Tibial artery (tissue), 4 donors: ENCODE data around the gene TPRG1.
A peak's percentile ranks its signal among the peaks of the same experiment; 100 is the strongest.

ENCODE experiments used
- DNase-seq, 2 donors: peaks; one replicate each; pipeline ENCODE4 v3.0.0-alpha.2; 2019
- H3K27ac ChIP-seq, 2 donors: fragments of 200-600 bp; sonication (generic) in 1 of 2; 1 replicate in 1 of 2; 2 replicates in 1 of 2; pipeline ENCODE4 v1.5.1; 2018 to 2019; ENCODE audit warnings: mild to moderate bottlenecking in 1 of 2
- H3K27me3 ChIP-seq, 2 donors: fragments of 200-600 bp; sonication (generic) in 1 of 2; one replicate each; pipeline versions ENCODE4 v1.5.1 to v1.6.0; 2016 to 2019
- H3K36me3 ChIP-seq, 3 donors: fragments of 200-600 bp; sonication (generic) in 2 of 3; one replicate each; pipeline ENCODE4 v1.5.1; 2016 to 2019; ENCODE audit warnings: mild to moderate bottlenecking in 2 of 3
- H3K4me1 ChIP-seq, 4 donors: fragments of 200-600 bp; sonication (generic) in 2 of 4; 1 replicate in 3 of 4; 2 replicates in 1 of 4; pipeline ENCODE4 v1.5.1; 2016 to 2019
- H3K4me3 ChIP-seq, 2 donors: fragments of 200-600 bp; sonication (generic) in 1 of 2; 1 replicate in 1 of 2; 2 replicates in 1 of 2; pipeline ENCODE4 v1.5.1; 2018 to 2019; ENCODE audit warnings: mild to moderate bottlenecking in 2 of 2
- H3K9me3 ChIP-seq, 3 donors: fragments of 200-600 bp; sonication (generic) in 1 of 3; one replicate each; pipeline ENCODE4 v1.5.1; 2016 to 2019
- CTCF ChIP-seq, 2 experiments: fragments of 200-600 bp in 1 of 2; fragments of 450-650 bp in 1 of 2; IDR thresholded peaks; one replicate each; pipeline ENCODE4 v1.5.1; 2017 to 2019; ENCODE audit warnings: antibody characterized with exemption in 2 of 2, mild to moderate bottlenecking in 1 of 2, moderate library complexity in 1 of 2
- intact Hi-C: fragments of 100-400 bp; cut with DNase I; formaldehyde crosslinking; loops from one replicate; pipeline ENCODE4 v1.15.0; 2023; ENCODE audit warnings: low total_unique reads

Gene TPRG1

GRCh38 chr3:189272500-189273119 lies 100.8 kb downstream of the TPRG1 start:
- Histone ChIP-seq H3K36me3 (no peaks in the 10 kb centered on the region), H3K9me3 (no peaks in the 10 kb centered on the region), H3K27me3 (no peaks in the 10 kb centered on the region), H3K4me3 (no peak overlapping the region), H3K27ac (no peak overlapping the region), H3K4me1 (peaks cover 0 to 42% (median 12%) of the 10 kb centered on the region in 4 donors)
- intact Hi-C loops = no loop called here
- no peak for DNase-seq
- TF ChIP-seq CTCF (IDR thresholded peaks at IDR 0.05) = no peak

GRCh38 chr3:189273736-189274135 lies 102.0 kb downstream of the TPRG1 start:
- peaks cover 0 to 34% (median 12%) of the 10 kb centered on the region in 4 donors for H3K4me1 ChIP-seq
- no peak overlapping the region for H3K27ac ChIP-seq
- TF ChIP-seq CTCF (IDR thresholded peaks at IDR 0.05) = no peak
- H3K9me3 ChIP-seq = no peaks in the 10 kb centered on the region
- H3K36me3 ChIP-seq = no peaks in the 10 kb centered on the region
- H3K27me3 ChIP-seq = no peaks in the 10 kb centered on the region
- intact Hi-C loops = no loop called here
- H3K4me3 ChIP-seq = no peak overlapping the region
- no peak for DNase-seq

- no peaks in the 10 kb centered on the region for H3K36me3 ChIP-seq
- intact Hi-C loops = no loop called here
- no peak for DNase-seq
These were observed 103.4 kb downstream of the TPRG1 start for GRCh38 chr3:189275182-189275581.

GRCh38 chr3:189275852-189276251 lies 104.1 kb downstream of the TPRG1 start:
- no peak overlapping the region for H3K27ac ChIP-seq
- no peak overlapping the region for H3K4me3 ChIP-seq
- no peaks in the 10 kb centered on the region for H3K27me3 ChIP-seq
- no peaks in the 10 kb centered on the region for H3K36me3 ChIP-seq
- peaks cover 0 to 13% (median 3%) of the 10 kb centered on the region in 4 donors for H3K4me1 ChIP-seq
- no peak for TF ChIP-seq CTCF (IDR thresholded peaks at IDR 0.05)
- H3K9me3 ChIP-seq = no peaks in the 10 kb centered on the region
- intact Hi-C loops = no loop called here
- no peak for DNase-seq

More at GRCh38 chr3:189275182-189275581, 103.4 kb downstream of the TPRG1 start:
- H3K9me3 ChIP-seq = no peaks in the 10 kb centered on the region
- H3K4me1 ChIP-seq = peaks cover 0 to 20% (median 5%) of the 10 kb centered on the region in 4 donors
- H3K27ac ChIP-seq = no peak overlapping the region
- no peak for TF ChIP-seq CTCF (IDR thresholded peaks at IDR 0.05)
- H3K4me3 ChIP-seq = no peak overlapping the region
- H3K27me3 ChIP-seq = no peaks in the 10 kb centered on the region

GRCh38 chr3:189276444-189277219 lies 104.9 kb downstream of the TPRG1 start:
- peak in 1 of 2 donors; percentile 40 for DNase-seq
- intact Hi-C loops = no loop called here
- Histone ChIP-seq H3K4me1 (peaks cover 0 to 13% (median 3%) of the 10 kb centered on the region in 4 donors), H3K27ac (no peak overlapping the region), H3K9me3 (no peaks in the 10 kb centered on the region), H3K27me3 (no peaks in the 10 kb centered on the region), H3K4me3 (no peak overlapping the region), H3K36me3 (no peaks in the 10 kb centered on the region)
- TF ChIP-seq CTCF (IDR thresholded peaks at IDR 0.05) = no peak
